Thyroid gland (tissue), 4 donors: ENCODE results near the gene WDFY4.

Source experiments
- CTCF ChIP-seq, 6 experiments: fragments of 200-600 bp in 3 of 6; fragments of 450-650 bp in 3 of 6; sonication (generic) in 3 of 6; IDR thresholded peaks; one replicate each; pipeline ENCODE4 v1.5.1; 2016 to 2019; ENCODE audit warnings: antibody characterized with exemption in 6 of 6, mild to moderate bottlenecking in 2 of 6, inconsistent platforms in 1 of 6, moderate library complexity in 1 of 6
- POLR2A ChIP-seq, 2 donors: fragments of 450-650 bp; IDR thresholded peaks; one replicate each; pipeline ENCODE4 v1.6.1; 2017; ENCODE audit warnings: antibody characterized with exemption in 2 of 2, mild to moderate bottlenecking in 2 of 2, moderate library complexity in 1 of 2

GRCh38 chr10:48978318-48978717 is 293.6 kb downstream of the WDFY4 start:
- no peak for TF ChIP-seq CTCF (IDR thresholded peaks at IDR 0.05)
- TF ChIP-seq POLR2A (IDR thresholded peaks at IDR 0.05), result no peak
